Melanocyte of skin (primary cell): ENCODE data around the gene RNF39. TPM values are rescaled to one million over a fixed set of nuclear protein-coding genes. Genes with fewer than 3 reads are reported as not detected.

ENCODE experiments used
- small RNA-seq, 2 donors: library from RNA; depleted of rRNA; stranded (forward); fragments of <200 nt; gene quantifications; one replicate each; pipeline ENCODE3, GENCODE V24; 2012
- total RNA-seq, 2 donors: library from RNA; depleted of rRNA; stranded (reverse); fragments of >200 nt; gene quantifications; 2 replicates each; pipeline ENCODE4 v1.2.3, GENCODE V29; 2012

RNF39 gene, protein sequence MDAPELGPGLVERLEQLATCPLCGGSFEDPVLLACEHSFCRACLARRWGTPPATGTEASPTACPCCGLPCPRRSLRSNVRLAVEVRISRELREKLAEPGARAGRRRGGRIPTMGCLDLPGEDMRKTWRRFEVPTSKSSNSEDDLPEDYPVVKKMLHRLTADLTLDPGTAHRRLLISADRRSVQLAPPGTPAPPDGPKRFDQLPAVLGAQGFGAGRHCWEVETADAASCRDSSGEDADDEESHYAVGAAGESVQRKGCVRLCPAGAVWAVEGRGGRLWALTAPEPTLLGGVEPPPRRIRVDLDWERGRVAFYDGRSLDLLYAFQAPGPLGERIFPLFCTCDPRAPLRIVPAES
- total RNA-seq: not detected

DNA sequence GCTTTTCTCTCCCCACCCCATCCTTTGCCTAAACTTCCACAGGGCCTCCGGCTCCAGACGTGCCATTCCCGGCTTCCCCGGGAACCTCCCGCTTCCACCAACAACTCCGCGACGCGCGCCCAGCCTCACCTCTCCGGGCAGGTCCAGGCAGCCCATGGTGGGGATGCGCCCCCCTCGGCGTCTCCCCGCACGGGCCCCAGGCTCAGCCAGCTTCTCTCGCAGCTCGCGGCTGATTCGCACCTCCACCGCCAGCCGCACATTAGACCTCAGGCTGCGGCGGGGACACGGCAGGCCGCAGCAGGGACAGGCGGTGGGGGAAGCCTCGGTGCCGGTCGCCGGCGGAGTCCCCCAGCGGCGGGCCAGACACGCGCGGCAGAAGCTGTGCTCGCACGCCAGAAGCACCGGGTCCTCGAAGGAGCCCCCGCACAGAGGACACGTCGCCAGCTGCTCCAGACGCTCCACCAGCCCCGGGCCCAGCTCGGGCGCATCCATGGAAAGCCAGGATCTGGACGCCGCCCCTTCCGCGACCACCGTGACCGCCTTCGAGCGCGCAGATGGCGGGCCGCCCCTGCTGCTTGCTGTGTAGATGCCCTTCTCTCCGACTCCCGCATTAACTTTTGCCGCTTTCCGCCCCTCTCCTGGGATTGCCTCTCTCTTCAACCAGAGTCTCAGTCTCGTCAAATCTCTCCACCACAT lies at the start of gene RNF39:
Gene RNF39, minus strand, starts transcription at position 676 of the 696 bp plus-strand sequence. Its CDS starts 184 bp downstream, at position 492.

DNA sequence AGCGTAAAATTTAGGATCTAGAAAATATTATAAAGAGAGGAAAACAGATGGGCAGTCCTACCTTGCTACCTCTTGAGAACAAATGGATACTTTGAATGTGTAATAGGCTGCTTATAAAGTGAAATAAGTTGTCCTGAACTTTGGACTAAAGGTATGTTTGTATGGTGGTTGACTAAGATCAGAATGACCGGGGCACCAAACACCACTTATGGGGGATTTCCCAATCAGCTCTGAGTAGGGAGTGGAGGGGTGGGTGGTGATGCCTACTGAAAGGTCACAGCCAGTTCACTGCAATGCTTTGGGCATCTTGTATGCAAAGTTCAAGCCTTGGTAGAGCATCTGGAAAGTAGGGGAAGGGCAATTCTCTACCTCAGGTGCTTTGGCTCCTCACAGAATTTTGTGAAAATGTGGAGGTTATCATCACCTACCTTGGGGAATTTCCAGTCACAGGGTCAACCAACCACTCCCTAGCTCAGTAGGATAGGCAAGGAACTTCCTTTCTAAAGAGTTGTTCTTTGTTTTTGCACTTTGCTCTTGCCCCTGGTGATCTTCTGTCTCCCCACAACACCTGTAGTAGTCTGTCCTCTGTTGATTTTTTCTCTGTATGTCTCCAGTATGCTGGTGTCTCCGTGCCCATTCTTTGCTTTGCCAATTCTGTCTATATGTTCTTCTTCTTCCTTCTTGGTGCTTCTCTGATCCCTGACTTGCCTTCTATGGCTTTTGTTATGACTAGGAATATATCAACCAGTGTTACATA lies 37.6 kb upstream of the RNF39 start, which contains the start of gene TRIM31:
Gene TRIM31, minus strand, starts transcription at position 88 of the 757 bp plus-strand sequence. CDS start 285 bp downstream, outside the sequence.

DNA sequence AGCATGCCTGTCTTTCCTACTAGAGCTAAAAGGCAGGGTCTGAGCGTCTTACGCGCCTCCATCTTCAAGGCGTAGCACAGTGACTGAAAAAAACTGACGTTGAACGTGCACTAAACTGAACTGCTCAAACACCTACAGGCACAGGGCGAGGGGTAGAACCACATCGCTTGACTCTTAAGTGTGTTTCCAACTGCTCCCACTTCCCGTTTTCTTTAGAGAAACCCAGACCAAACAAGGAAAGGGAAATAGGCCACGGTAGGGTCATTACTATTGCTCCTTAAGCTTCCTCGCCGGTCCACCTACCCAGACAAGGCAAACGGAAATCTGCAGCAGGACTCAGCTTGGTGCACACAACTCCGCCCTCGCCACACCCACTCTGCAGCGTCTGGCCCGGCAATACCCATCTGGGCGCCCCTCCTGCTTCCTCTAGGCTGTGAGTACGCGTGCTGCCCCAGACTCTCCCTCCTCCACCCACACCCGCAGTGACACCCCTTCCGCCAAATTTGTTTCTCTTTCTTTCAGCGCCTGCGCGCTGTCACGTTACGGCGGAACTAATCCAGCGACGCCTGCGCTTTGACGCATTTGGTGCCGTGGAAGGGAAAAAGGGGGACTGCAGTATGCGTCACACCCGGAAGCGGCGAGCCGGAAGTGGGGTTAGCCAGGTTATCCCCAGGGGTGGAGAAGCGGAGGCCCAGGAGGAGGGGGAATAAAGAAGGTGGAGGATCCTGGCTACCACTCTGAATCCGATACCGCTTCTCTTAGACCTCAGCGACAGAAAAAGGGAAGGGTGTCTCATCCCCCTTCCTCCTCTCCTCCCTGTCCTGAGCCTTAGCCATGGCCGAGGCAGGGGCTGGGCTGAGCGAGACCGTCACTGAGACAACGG lies 8.8 kb downstream of the RNF39 start, which contains the start of gene PPP1R11:
Gene PPP1R11, plus strand, starts transcription at position 622 of the 883 bp plus-strand sequence. Its CDS starts 213 bp downstream, at position 835.

DNA sequence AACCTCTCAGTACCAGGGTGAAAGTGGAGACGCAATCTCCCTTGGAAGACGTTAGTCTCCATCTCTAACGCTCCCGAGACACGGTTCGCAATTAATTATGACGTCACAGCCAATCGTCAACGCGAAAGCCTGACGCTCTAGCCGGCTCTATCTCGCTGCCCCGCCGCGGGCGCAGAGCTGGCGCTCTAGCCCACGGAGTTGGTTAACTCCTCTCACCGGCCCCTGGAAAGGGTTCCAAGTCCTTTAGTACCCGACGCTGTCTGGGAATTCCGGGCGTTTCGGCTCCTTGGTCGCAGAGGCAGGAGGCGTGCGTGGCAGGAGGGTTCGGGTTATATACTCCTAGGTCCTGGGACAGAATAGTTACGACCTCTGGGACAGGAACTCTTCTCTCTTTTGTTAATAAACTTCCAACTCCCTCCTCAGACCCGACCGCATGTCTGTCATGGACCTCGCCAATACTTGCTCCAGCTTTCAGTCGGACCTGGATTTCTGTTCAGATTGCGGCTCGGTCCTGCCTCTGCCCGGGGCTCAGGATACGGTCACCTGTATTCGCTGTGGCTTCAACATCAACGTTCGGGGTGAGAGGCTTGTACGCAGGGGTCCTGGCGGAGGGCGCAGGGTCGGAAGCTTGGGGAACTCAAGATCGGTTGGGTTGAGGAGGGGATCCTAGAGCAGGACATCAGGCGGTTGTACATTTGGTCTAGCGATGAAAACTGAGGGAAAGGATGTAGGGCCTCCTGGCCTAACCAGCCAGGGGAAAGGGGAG lies 14.3 kb downstream of the RNF39 start, which contains the start of gene POLR1H:
Gene POLR1H, plus strand, starts transcription at position 174 of the 766 bp plus-strand sequence. Its CDS starts 260 bp downstream, at position 434.

Small RNA genes within 50 kb of the gene (small RNA-seq; reads per million reads assigned to genes)
- gene RF02218: 0 reads per million in 2 donors
- gene RF02219: 0 reads per million in 2 donors
- gene RF02220: 0 reads per million in 2 donors

Other genes starting within 250 kb of the RNF39 start
- gene HLA-G, start 247.9 kb downstream of the RNF39 start, total RNA-seq: 1 to 10 TPM; 1.0 to 9.7 TPM
- 1,000 to 10,000 TPM in 1 of 2 donors, 100 to 1,000 TPM in 1; 555 to 1,080 TPM for gene HLA-A, start 133.2 kb downstream of the RNF39 start, total RNA-seq
- gene POLR1H, start 14.5 kb downstream of the RNF39 start, total RNA-seq: 10 to 100 TPM; 16.9 to 28.6 TPM
- 10 to 100 TPM; 29.6 to 35.0 TPM for gene PPP1R11, start 8.6 kb downstream of the RNF39 start, total RNA-seq
- not detected for gene TRIM31, start 37.3 kb upstream of the RNF39 start, total RNA-seq
- not detected for gene TRIM40, start 60.4 kb upstream of the RNF39 start, total RNA-seq
- gene TRIM10, start 85.4 kb upstream of the RNF39 start, total RNA-seq: not detected
- gene TRIM15, start 87.8 kb upstream of the RNF39 start, total RNA-seq: not detected
- 10 to 100 TPM; 33.7 to 35.6 TPM for gene TRIM26, start 137.6 kb upstream of the RNF39 start, total RNA-seq